ENCODE results near the gene CASZ1.

Gene CASZ1

DNA sequence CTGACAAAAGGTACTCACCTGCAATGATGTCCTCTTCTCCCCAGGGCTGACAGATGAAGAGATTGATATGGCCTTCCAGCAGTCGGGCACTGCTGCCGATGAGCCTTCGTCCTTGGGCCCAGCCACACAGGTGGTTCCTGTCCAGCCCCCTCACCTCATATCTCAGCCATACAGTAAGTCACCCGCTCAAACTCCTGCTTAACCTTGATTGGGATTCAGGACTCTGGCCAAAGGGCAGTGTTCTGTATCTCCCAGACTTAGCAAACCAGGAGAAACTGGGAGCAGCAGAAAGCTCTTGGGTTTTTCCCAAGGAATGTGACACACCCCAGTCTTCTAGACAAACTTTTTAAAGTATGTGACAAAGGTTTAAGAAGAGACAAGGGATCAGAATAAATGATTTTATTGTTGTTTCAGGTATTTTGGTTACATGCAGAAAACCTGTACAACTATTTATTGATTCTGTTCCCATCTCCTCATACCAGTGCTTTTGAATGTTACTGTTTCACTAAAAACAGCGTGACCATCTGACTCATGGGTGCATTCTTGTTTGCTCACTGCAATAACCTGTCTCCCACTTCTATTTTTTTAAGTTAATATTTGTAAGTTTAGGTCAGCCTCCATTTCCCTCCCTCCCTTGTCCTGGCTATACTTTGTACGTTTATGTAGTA is 197.1 kb downstream of the CASZ1 start:
- no peaks in the 10 kb centered on the region for H3K9me3 ChIP-seq (ENCODE audit: control insufficient read depth, insufficient read depth, low read length)
- peaks cover 4% of the 10 kb centered on the region for H3K36me3 ChIP-seq (ENCODE audit: control insufficient read depth, insufficient read depth, low read length)
- H3K4me1 ChIP-seq (ENCODE audit: control insufficient read depth, insufficient read depth, low read length) = peaks cover 13% of the 10 kb centered on the region
- H3K4me3 ChIP-seq (ENCODE audit: low read depth, low read length) = no peak overlapping the region
- H3K9ac ChIP-seq (ENCODE audit: low read depth, low read length) = no peak overlapping the region
- no peaks in the 10 kb centered on the region for H3K27me3 ChIP-seq (ENCODE audit: control insufficient read depth, insufficient read depth, low read length)

DNA sequence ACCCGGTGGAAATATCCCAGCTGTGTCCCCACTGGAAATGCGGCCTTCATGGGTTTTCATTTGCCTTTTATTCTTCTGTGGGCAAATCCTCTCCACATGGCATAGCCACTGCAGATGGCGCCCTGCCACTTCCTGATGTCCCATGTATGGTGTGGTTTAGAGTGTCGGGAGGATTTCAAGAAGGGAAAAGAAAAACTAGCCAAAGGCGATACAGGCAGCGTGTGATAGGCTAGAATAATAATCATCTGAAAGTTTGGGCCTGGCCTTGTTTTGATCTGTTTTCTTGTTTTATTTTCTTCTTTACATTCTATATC is 198.1 kb downstream of the CASZ1 start:
- peaks cover 19% of the 10 kb centered on the region for H3K4me1 ChIP-seq (ENCODE audit: control insufficient read depth, insufficient read depth, low read length)
- H3K9me3 ChIP-seq (ENCODE audit: control insufficient read depth, insufficient read depth, low read length) = no peaks in the 10 kb centered on the region
- no peak overlapping the region for H3K4me3 ChIP-seq (ENCODE audit: low read depth, low read length)
- peaks cover 4% of the 10 kb centered on the region for H3K36me3 ChIP-seq (ENCODE audit: control insufficient read depth, insufficient read depth, low read length)
- no peak overlapping the region for H3K9ac ChIP-seq (ENCODE audit: low read depth, low read length)
- H3K27me3 ChIP-seq (ENCODE audit: control insufficient read depth, insufficient read depth, low read length) = no peaks in the 10 kb centered on the region

DNA sequence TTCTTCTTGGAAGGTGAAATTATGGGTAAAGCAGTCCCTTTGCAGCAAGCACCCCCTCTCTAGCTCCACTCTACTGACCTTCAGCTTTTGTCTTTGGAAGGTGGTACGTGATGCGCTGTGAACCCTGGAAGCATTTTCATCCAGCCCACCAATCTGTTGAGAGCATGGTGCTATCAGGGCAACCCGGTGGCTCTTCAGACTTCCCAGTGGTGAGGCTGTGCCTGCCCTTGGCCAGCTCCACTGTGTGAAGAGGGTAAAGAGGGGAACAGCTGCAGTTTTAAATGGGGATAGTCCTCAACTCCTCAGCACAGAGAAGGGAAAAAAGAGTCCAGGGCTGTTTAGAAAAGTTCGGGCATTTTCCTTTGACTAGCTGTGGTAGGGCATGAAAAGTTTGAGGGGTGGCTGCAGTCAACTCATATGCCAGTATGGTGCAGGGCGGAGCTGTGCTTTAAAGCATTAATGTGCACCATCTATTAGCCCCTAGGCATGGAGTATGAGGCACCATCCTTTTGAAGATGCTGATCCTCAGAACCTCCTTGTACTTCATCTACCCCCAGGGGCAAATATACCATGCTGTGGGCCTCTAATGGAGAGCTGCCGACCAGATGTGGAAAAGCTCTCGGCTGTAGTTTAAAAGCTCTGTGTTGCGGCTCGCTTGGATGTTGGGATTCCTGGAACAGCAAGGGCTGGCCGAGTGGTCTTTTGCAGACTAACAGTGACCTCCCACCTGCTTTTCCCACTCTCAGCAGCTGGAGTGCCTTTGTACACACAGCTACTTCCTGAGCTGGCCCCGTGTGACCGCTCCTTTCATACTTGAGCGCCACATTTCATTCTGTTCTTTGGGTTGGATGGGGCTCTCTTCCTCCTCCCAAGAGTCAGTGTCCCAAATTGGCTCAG is 198.7 kb downstream of the CASZ1 start:
- Histone ChIP-seq H3K4me1 (ENCODE audit: control insufficient read depth, insufficient read depth, low read length) (peaks cover 25% of the 10 kb centered on the region), H3K4me3 (ENCODE audit: low read depth, low read length) (no peak overlapping the region), H3K9me3 (ENCODE audit: control insufficient read depth, insufficient read depth, low read length) (no peaks in the 10 kb centered on the region), H3K36me3 (ENCODE audit: control insufficient read depth, insufficient read depth, low read length) (peaks cover 4% of the 10 kb centered on the region), H3K9ac (ENCODE audit: low read depth, low read length) (no peak overlapping the region), H3K27me3 (ENCODE audit: control insufficient read depth, insufficient read depth, low read length) (no peaks in the 10 kb centered on the region)

DNA sequence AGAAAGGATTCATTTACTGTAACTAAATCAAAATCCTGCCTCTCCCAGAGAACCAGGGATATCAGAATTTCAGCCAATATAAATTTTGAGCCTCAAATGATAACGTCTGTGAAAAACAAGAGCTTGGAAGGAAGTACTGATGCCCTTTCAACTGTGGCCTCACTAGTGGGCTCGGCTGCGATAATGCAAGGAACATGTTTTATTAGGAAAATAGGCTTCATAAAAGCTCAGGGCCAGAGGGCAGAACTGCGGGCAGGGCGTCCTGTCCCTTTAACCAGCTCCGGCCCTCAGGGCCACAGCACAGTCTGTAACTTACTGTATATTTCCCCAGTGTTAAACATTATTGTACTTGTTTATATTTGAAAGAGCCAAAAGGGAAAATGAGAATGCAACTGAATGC is 199.7 kb downstream of the CASZ1 start:
- H3K27me3 ChIP-seq (ENCODE audit: control insufficient read depth, insufficient read depth, low read length) = no peaks in the 10 kb centered on the region
- H3K4me1 ChIP-seq (ENCODE audit: control insufficient read depth, insufficient read depth, low read length) = peaks cover 27% of the 10 kb centered on the region
- no peak overlapping the region for H3K4me3 ChIP-seq (ENCODE audit: low read depth, low read length)
- H3K9ac ChIP-seq (ENCODE audit: low read depth, low read length) = no peak overlapping the region
- H3K36me3 ChIP-seq (ENCODE audit: control insufficient read depth, insufficient read depth, low read length) = peaks cover 4% of the 10 kb centered on the region
- no peaks in the 10 kb centered on the region for H3K9me3 ChIP-seq (ENCODE audit: control insufficient read depth, insufficient read depth, low read length)

DNA sequence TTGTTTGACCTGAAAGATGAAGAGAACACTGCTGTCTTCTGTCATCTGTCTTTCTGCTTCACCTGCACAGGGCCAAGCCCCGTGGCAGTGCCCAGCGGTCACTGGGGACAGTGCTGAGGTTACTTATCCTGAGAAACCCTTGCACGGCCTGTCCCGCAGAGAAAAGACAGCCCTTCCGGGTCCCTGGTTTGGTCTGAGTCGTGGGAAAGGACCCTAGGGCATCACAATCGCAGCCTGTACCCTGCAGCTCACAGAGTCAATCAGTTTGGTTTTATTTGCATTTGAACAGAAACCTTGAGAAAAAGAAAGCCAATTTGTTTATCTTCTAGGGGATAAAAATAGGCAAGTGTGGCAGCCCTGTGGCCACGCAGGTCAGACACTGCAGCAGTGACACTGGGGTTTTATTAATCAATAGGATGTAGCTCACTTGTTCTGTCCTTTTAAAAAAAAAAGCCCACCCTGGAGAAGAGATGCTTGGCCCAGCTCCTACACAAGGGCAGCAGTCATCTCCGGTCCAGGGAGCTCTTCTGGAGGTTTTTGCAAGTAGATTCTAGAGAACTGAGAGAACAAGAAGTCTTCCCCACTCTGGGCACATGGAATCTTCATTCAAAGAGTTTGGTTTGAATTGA is 201.7 kb downstream of the CASZ1 start:
- H3K4me1 ChIP-seq (ENCODE audit: control insufficient read depth, insufficient read depth, low read length) = peaks cover 27% of the 10 kb centered on the region
- H3K27me3 ChIP-seq (ENCODE audit: control insufficient read depth, insufficient read depth, low read length) = no peaks in the 10 kb centered on the region
- no peak overlapping the region for H3K9ac ChIP-seq (ENCODE audit: low read depth, low read length)
- H3K9me3 ChIP-seq (ENCODE audit: control insufficient read depth, insufficient read depth, low read length) = no peaks in the 10 kb centered on the region
- H3K4me3 ChIP-seq (ENCODE audit: low read depth, low read length) = no peak overlapping the region
- H3K36me3 ChIP-seq (ENCODE audit: control insufficient read depth, insufficient read depth, low read length) = peaks cover 4% of the 10 kb centered on the region

DNA sequence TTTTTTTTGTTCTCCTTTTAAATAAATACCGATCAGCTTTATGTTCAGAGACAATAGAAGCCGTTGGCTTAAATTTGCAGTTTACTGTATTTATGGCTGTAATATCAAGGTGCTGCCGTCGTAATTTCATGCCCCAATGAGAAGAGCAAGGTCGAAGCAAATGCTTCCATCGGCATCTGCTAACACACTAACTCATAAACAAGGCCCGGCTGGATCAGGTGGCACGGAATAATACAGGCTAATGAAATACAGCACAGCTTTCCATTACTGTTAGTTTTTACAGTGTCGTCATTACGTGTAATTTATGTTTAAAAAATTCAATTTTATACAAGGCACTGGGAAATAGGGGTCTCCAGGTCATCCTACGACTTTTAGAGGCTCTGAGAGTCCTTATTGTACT is 202.7 kb downstream of the CASZ1 start:
- Histone ChIP-seq H3K9me3 (ENCODE audit: control insufficient read depth, insufficient read depth, low read length) (no peaks in the 10 kb centered on the region), H3K4me3 (ENCODE audit: low read depth, low read length) (no peak overlapping the region), H3K36me3 (ENCODE audit: control insufficient read depth, insufficient read depth, low read length) (no peaks in the 10 kb centered on the region), H3K4me1 (ENCODE audit: control insufficient read depth, insufficient read depth, low read length) (peaks cover 27% of the 10 kb centered on the region), H3K27me3 (ENCODE audit: control insufficient read depth, insufficient read depth, low read length) (no peaks in the 10 kb centered on the region), H3K9ac (ENCODE audit: low read depth, low read length) (no peak overlapping the region)

DNA sequence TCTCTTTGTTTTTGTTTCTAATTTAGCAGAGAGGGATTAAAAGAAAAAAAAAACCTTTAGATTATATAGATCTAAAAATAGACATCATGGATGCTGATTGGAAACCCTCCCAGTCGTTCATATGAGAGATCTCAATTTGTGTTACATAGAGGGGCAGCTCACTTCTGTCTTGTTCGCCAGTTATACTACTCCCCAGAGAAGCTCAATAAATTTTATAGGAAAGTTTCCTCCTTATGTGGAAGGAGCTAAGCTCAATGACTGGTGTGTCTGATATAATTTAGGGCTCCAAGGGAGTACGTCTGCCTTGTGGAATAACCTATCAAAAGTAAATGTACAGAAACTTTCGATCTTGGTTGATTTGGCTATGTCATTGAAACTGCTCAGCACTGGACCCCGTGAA is 204.1 kb downstream of the CASZ1 start:
- peaks cover 27% of the 10 kb centered on the region for H3K4me1 ChIP-seq (ENCODE audit: control insufficient read depth, insufficient read depth, low read length)
- no peaks in the 10 kb centered on the region for H3K9me3 ChIP-seq (ENCODE audit: control insufficient read depth, insufficient read depth, low read length)
- no peak overlapping the region for H3K9ac ChIP-seq (ENCODE audit: low read depth, low read length)
- no peak overlapping the region for H3K4me3 ChIP-seq (ENCODE audit: low read depth, low read length)
- H3K36me3 ChIP-seq (ENCODE audit: control insufficient read depth, insufficient read depth, low read length) = no peaks in the 10 kb centered on the region
- no peaks in the 10 kb centered on the region for H3K27me3 ChIP-seq (ENCODE audit: control insufficient read depth, insufficient read depth, low read length)

DNA sequence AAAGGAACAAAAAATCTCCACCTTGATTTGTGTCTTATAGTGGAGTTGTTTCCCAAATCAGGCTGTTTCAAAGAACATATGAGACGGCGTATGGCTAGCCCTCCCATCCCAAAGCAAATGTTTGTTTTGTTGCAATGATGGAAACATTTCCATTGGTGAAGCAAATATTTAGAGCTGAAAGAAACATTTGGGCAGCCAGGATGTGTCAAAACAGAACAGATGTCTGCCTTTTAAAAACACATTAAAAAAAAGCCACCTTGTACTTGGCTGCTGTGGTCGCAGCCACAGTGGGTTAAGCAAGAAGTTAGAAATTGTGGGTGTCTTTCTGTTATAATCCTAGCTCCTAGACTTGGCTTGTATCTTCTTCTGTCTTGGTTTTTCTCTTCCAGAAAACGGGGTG is 205.4 kb downstream of the CASZ1 start:
- Histone ChIP-seq H3K36me3 (ENCODE audit: control insufficient read depth, insufficient read depth, low read length) (no peaks in the 10 kb centered on the region), H3K9ac (ENCODE audit: low read depth, low read length) (no peak overlapping the region), H3K4me3 (ENCODE audit: low read depth, low read length) (no peak overlapping the region), H3K9me3 (ENCODE audit: control insufficient read depth, insufficient read depth, low read length) (no peaks in the 10 kb centered on the region), H3K27me3 (ENCODE audit: control insufficient read depth, insufficient read depth, low read length) (no peaks in the 10 kb centered on the region), H3K4me1 (ENCODE audit: control insufficient read depth, insufficient read depth, low read length) (peaks cover 27% of the 10 kb centered on the region)

DNA sequence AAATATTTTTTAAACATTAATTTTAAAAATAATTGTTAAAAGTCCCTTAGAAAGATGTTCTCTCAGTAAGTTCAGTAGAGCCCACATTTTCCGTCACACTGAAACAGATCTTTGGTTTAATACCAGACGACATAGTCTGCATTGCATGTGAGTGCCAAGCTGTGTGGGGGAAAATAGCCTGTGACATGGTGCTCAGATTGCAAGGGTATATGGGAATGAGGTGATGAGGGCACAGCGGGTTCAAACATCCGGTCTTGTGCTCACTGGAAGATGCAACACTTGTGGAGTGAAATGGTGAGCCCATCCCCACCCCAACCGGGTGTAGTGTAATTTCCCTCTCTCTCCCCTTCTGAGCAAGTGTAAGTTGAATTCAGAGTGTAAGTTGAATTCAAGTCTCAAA is 207.4 kb downstream of the CASZ1 start:
- no peaks in the 10 kb centered on the region for H3K9me3 ChIP-seq (ENCODE audit: control insufficient read depth, insufficient read depth, low read length)
- H3K4me1 ChIP-seq (ENCODE audit: control insufficient read depth, insufficient read depth, low read length) = peaks cover 13% of the 10 kb centered on the region
- no peak overlapping the region for H3K9ac ChIP-seq (ENCODE audit: low read depth, low read length)
- no peaks in the 10 kb centered on the region for H3K36me3 ChIP-seq (ENCODE audit: control insufficient read depth, insufficient read depth, low read length)
- H3K27me3 ChIP-seq (ENCODE audit: control insufficient read depth, insufficient read depth, low read length) = no peaks in the 10 kb centered on the region
- H3K4me3 ChIP-seq (ENCODE audit: low read depth, low read length) = no peak overlapping the region

DNA sequence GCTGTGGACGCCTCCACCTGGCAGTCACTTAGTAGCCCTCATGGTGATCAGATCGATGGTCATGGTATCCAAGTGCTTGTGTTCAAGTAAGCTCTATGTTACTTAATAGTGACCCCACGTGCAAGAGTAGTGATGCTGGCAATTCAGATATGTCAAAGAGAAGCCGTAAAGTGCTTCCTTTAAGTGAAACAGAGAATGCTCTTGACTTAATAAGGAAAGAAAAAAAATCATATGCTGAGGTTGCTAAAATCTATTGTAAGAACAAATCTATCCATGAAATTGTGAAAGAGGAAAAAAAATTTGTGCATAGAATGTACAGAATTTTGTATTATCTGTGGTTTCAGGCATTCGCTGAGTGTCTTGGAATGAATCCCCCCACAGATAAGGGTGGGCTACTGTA is 207.8 kb downstream of the CASZ1 start:
- H3K4me3 ChIP-seq (ENCODE audit: low read depth, low read length) = no peak overlapping the region
- peaks cover 9% of the 10 kb centered on the region for H3K4me1 ChIP-seq (ENCODE audit: control insufficient read depth, insufficient read depth, low read length)
- no peaks in the 10 kb centered on the region for H3K9me3 ChIP-seq (ENCODE audit: control insufficient read depth, insufficient read depth, low read length)
- H3K36me3 ChIP-seq (ENCODE audit: control insufficient read depth, insufficient read depth, low read length) = no peaks in the 10 kb centered on the region
- no peak overlapping the region for H3K9ac ChIP-seq (ENCODE audit: low read depth, low read length)
- H3K27me3 ChIP-seq (ENCODE audit: control insufficient read depth, insufficient read depth, low read length) = no peaks in the 10 kb centered on the region

All from iPS-15b (cell line).